COLO668 (cell line): ENCODE results near the gene ABCC11.

Experiments
- DNase-seq: peaks from one replicate; lab custom pipeline; 2025; ENCODE audit not compliant: unreplicated experiment; lab: John Stamatoyannopoulos, UW

ABCC11 gene

DNA sequence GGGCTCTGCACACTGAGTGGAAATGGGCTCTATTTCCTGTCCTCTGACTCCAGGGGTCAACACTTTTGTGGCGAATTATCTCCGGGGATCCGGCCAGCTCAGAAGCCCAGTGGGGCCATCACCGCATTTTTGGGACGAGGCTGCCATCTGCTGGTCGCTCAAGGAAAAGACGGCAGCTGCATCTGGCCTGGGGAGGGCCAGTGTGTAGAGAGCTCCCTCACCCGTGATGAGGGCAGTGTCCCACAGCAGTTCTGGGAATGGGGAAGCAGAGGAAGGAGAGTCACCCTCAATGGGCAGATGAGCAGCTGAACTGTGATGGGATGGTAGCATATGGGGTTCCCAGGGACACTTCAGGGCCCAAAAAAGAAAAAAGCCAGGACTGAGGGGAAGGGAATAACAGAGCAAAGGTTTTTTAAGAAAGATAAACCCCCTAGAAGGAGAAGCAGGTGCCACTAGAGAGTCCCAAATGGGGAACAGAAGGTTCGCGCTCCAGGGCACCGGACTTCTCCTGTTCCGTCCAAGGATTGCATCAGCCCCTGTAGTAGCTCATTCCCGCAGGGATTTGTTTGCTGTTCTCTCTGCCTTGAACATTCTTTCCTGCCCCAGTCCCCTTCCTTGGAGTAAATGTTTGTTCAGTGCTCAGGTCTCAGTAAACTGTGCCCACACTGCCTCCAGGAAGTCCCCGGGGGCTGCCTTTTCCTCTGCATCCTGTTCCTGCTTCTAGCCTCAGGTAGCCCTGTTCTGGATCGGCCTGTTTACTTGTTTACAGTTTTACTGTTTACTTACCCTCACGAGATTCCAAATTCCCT lies 82.2 kb downstream of the ABCC11 start:
- DNase-seq, result peak; percentile 61

DNA sequence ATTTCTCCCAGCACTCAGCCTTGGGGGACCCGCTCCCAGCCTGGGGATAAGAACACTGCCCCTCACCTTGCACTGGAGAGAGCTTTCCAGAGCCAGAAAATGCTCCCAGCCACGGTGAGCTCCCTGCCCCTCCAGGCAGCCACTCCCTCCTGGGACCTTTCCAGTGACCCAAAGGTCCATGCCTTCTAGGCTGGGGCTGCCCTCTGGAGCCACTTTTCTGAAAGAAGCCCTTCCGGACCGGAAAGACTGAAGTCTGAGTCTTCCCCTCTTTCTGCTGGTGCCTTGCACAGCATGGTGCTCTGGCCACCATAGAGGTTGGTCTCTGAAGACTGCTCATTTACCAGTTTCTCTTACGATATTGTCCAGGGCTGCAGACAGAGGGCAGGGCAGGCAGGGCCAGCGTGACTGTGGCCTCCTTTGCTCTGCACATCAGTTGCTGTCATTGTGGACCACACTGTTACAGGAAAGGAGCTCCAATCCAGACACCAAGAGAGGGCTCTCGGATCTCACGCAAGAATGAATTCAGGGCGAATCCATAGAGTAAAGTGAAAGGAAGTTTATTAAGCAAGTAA lies 84.4 kb downstream of the ABCC11 start:
- no peak for DNase-seq

DNA sequence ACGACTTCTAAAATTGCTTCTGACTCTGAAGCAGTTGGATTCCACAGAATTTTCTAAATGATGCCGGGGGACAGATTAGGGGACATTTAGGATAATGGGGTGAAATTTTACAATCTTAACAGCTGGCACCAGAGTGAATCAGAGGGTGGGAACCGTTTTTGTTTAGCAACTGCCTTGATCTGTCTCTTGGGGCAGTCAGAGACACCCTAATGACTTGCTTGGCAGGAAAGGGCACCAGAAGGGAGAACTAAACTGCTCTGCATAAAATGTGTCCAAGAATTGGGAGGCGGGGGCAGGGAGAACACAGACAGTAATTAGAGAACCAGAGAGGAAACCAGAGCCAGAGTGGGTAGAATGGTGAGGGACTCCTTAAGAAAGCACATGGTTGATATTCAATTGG lies 85.4 kb downstream of the ABCC11 start:
- DNase-seq, result no peak

DNA sequence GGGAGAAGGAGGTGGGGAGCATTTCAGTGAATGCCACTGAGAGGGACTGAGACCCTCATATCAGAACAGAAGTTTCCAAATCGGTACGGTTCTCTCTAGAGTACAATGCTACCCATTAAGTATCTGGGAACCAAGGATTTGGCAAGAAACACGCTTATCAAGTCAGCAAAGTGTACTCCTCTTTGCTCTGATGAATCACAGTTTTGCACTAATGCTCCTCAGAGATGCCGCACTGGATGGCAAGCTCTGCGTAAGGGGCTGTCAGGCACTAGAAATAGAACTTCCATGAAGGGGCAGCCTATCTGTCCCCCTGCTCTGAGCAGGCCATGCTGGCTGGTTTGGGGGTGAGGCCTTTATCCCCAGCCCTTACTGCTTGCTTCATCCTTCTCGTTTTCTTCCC lies 86.8 kb downstream of the ABCC11 start:
- DNase-seq, result no peak

DNA sequence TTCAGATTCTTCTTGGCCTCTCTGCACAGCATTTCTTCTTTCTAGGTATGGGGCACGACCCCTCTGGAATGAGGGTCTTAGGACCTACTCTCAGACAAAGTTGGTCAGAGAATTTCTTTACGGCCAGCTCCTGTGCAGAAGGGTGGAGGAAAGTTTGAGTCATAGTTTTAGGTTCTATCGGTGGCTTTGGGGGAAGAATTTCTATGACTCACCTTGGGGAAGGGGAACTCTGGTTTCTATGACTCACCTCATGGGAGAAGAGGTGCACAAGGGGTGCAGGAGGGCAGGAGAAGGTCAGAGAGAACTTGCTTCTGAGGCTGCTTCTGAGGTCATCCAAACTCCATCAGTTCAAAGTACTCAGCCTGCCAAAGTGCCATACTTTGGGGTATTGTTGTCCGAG lies 89.0 kb downstream of the ABCC11 start:
- no peak for DNase-seq

DNA sequence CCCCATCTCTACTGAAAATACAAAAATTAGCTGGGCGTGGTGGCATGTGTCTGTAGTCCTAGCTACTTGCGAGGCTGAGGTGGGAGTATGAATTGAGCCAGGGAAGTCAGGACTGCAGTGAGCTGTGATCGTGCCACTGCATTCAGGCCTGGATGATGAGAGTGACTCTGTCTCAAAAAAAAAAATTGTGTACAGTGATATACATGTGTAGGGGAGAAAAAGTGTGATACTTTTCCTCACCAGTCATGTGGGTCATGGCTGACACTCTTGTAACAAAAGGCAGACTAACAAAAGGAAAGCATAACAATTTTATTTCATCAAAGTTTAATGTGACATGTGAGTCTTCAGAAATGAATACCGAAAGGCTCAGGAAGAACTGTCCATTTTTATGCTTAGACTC lies 89.5 kb downstream of the ABCC11 start:
- no peak for DNase-seq

DNA sequence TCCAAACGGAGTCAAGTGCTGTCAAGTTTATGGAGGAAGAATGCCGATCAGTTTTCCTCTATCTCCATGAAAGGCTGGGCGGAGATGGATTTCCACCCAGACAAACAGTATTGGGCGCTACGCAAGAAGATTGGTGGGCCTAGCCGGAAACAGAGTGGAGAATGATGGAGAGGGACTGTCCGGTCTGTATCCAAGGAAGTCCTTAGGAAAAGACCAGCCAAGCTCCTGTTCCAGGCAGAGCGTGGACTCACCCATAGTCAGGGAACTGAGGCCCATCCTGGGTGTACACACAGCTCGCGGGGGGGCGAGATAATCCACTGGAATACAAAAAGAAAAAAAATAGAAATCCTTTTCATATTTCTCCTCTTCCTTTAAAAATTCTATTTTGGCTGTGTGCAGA lies 90.0 kb downstream of the ABCC11 start:
- no peak for DNase-seq

DNA sequence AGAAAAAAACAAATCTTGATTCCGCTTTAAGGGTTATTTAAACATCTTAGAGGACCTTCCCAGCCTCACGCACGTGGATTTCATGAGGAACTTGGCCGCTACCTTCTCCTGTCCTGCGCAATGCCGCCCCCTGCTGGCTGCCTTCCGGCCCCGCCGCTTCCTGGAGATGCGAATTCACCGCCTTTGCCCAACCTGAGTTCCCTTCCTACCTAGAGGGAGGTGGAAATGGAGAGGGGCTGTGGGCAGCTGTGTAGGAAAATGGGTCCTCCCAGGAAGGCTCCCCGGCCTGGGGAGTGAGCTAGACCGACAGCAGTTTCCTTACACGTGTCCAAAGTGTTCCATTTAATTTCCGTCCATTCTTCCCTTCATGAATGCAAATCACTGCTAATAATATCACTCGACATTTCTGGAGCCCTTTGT lies 90.5 kb downstream of the ABCC11 start:
- peak; percentile 78 for DNase-seq

DNA sequence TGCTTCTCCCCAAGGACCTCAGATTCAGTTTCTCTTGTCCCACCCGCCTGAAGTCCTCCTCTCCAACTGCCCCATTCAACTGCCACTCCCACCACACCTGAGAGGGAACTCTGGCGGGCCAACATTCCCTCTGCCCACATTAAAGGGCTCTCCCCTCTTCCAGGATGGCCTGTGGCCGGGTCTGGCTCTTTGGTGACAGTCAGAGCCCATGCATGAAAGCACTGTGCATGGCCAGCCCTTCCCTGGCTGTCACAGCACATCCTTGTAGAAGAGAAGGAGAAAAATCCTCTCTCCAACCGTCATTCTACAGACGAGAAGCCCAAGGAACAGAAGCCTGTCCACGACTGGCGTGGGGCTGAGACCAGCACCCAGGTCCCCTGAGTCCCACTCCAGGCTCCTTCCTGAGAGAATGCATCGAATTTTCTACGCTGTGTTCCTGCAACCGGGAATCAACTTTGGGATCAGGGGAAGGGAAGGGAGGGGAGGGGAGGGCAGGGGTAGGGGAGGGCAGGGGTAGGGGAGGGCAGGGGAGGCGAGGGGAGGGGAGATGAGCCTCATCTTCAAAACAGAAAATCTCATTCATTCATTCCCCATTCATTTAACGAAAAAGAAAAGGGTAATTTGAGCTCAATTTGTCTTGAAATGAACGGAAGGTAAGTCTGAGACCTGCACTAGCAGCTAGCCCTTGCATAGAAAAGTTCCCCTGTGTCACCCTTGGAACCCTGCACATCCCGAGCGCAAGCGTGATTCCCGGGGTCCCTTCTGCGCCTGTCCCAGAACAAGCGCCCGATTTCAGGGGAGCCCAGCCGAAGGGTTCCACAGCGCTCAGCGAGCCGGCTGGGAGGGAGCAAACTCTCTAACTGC lies 91.2 kb downstream of the ABCC11 start, which contains the start of gene ABCC12:
Gene ABCC12 (minus strand): TSS at position 68 of the 864 bp plus-strand sequence. CDS start 9,569 bp downstream, outside the sequence.
- DNase-seq, result no peak

DNA sequence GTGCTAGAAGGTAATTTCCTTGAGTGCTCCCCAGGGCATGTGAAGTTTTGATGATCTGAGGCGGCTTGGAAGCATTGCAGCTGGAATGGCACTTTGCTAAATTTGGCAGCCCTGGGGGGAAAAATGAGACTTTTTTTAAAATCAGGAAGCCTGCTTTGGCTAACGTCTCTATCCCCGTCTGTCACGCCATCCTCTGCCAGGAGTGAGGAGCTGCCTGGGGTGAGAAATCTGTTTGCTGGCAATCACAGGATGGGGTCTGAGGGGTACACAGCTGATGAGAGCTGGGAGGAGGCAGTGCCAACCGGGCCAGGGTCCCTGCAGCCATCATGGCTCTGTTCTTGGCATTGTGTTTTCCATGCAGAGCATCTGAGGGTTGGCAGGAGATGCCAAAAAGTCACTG lies 93.6 kb downstream of the ABCC11 start:
- no peak for DNase-seq

DNA sequence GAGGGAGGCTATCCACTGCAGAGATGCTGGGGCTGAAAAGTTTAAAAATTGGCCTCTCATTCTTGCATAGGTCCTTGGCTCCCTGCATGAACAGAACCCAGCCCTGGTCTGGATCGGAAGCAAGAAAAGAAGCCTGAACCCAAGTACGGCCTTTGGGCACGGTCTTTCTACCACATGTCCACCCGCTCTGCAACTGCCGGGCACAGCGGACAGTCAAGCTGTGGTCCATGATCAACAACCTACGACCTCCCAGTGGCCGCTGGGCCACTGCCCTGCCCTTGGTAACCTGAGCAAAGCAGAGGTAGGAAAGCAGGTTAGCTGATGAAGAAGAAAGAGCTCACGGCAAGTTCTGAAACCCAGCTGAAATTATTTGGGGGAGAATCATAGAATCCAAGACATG lies 95.1 kb downstream of the ABCC11 start:
- DNase-seq, result no peak

DNA sequence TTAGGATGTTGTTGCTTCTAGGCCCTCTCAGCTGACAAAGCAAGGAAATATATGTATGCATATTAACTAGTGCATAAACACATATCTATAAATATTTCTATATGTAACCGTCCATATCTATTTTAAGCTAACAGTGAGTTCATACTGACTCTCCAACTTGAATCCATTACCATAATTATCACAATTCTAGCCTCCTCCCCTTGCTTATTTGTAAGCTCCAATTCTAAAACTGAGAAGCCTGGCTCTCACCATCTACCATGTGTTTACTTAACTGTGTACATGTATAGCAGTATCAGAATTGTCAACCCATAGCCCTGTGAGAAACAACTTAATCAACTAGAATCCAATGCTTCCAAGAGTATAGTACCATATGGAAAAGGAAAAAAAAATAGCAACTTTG lies 96.6 kb downstream of the ABCC11 start:
- no peak for DNase-seq

DNA sequence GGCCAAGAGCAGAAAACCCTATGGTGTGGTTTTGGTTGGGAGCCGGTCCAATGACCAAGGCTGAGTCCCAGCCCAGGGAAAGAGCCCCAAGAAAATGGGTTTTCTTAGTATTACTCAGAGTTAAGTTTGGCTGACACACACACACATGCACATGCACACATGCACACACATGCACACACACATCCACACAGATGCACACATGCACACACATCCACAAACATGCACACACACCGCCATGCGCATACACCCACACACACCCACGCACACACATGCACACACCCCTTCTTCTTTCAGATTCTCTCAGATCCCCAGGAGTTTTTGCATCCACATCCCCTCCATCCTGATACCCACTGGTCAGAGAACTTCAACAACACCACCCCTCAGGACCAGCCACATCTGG lies 100.6 kb downstream of the ABCC11 start:
- no peak for DNase-seq

DNA sequence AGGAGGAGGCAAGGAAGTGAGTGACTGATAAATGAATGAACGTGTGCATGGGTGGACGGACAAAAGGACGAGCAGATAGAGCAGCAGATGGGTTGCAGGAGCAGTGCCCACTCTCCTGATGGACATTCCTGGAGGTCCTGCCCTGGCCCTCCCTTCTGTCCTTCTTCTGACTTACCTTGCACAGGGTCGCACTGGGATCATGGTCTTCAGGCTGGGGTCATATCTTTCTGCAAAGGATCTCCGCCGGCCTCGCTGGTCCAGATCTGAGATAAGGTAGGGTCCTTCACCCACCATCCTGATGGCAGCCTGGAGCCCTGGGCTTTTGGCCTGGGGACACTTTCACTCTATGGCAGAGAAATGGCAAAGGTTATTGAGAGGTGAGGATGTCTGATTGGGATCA lies 101.2 kb downstream of the ABCC11 start:
- no peak for DNase-seq

DNA sequence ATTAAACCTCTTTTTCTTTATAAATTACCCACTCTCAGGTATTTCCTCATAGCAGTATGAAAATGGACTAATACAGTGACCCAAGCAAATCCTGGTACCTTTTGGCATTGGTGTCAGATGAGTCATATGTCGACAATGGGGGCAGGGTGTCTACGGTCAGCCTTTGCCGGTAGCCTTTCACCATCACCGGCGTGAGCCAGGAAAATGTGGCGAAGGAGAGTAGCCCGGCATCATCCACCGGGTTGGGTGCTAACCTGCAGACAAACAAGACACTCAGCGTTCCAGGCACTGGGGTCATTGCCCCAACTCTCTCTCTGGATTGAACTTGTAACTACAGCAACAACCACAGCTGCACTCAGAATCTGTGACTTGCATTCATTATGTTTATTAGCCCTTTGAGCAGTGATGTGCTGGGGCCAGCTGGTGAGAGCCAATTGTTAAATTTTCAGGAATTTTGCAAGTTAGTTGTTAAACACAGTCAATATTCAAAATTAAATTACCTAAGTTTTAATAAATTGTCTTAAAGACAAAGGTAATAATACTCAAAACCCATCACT lies 103.4 kb downstream of the ABCC11 start:
- no peak for DNase-seq

DNA sequence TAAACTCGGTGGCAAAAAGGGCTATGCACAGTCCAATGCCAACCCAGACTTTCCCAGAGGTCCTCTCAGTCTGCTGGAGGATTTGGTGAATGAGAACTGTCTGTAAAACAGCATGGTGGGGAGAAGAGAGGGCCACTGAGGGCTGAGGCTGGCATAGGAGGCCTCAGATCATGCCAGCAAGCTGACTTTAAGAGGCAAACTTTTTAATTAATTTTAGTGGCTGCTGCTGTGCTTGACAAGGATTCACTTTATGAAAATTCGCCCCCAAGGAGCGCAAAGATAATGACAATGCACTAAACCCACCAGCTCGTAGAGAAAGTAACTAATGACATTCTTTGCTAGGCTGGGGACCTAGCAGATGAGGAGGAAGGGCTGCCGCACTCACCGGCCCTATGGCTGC lies 106.5 kb downstream of the ABCC11 start:
- DNase-seq, result no peak

DNA sequence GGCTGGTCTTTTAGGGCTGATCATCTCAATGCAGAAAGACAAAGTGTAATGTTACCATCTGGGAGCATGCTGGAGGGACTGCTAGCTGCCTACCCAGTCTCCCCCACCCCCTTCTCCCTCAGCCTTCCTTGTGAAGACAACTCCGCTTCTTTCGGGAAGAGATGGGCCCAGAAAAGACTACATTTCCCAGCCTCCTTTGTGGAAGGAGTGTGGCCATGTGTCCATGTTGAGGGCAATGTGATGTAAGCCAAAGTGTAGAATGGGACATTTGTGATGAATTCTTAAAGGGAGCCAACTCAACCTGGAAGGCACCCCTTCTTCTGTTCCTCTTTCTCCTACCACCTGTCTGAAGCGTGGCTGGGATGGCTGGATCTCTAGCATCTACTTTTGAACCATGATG lies 107.8 kb downstream of the ABCC11 start:
- DNase-seq, result no peak

DNA sequence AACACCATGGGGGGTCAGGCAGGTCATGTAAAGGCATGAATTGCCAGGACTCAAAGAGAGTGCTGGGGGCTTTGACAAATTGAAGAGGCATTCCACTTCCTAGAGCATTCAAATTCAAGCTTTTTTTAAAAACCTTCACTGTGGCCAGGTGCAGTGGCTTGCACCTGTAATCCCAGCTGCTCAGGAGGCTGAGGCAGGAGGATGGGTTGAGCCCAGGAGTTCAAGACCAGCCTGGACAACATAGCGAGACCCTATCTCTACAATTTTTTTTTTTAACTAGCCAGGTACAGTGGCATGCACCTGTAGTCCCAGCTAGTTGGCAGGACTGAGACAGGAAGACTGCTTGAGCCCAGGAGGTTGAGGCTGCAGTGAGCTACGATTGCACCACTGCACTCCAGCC lies 108.8 kb downstream of the ABCC11 start:
- DNase-seq, result no peak

DNA sequence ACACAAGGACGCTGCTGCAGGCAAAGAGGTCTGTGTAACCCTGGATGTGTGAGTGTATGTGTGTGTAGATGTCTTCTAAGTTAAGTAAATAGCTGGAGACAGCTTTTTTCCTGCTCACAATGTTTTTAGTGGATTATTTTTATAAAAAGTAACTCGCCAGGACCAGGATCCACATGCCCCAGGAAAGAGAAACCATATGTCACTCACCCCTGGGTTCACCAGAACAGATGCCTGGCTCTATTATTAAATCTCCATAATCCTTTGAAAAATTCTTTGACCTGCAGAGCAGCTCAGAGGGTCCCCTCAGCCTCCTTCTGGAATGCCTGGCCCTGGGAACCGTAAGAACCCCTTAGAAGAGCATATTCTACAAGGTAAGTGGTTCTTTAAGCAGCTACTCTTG lies 109.5 kb downstream of the ABCC11 start:
- DNase-seq, result no peak

DNA sequence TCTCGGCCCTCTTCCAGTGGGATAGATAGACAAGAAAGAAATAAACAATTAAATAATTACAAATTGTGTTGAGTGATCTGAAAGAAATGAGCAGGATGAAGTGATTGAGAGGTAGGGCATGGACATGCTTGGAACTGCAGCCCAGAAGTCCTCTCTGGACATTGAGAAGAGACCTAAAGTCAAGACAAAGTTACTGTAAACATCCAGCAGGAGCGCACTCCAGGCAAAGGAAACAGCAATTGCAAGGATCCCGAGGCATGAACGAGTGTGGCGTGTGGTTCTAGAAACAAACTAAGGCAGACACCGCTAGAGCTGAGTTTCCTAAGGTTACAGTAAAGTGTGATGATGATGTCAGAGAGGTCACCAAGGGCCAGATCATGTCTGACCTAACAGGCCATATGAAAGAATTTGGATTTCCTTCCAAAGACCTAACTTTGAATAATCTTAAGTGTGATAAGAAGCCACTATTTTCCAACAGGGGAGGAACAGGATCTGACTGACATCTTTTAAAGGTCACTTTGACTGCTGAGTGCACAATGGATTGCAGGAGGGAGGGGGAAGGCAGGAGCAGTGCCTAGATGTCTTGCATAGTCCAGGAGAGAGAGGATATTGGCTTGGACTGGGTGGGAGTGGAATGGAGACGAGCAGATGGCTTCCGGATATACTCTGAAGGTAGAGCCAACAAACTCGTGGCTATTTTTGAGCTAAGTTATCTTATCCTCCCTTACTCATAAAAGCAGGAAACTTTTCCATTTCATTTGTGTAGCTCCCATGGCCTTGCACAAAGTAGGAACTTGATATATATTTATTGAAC lies 110.6 kb downstream of the ABCC11 start:
- DNase-seq, result no peak
